ENCODE measurements around the gene ADISSP.
"Not testable (repeated sequence)": the region's sequence is repeated elsewhere in the genome, so short reads cannot be mapped to it uniquely, and the experiment has no call there.

DNA sequence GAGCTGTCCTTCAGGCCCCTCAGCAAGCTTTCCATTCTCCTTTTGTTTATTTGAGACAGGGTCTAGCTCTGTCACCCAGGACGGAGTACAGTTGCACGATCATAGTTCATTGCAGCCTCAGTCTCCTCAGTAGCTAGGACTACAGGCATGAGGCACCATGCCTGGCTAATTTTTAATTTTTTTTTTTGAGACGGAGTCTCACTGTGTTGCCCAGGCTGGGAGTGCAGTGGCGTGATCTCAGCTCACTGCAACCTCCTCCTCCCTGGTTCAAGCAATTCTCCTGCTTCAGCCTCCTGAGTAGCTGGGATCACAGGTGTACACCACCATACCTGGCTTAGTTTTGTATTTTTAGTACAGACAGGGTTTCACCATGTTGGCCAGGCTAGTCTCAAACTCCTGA lies 21.6 kb upstream of the ADISSP start:
- TF ChIP-seq, protein P1, sequence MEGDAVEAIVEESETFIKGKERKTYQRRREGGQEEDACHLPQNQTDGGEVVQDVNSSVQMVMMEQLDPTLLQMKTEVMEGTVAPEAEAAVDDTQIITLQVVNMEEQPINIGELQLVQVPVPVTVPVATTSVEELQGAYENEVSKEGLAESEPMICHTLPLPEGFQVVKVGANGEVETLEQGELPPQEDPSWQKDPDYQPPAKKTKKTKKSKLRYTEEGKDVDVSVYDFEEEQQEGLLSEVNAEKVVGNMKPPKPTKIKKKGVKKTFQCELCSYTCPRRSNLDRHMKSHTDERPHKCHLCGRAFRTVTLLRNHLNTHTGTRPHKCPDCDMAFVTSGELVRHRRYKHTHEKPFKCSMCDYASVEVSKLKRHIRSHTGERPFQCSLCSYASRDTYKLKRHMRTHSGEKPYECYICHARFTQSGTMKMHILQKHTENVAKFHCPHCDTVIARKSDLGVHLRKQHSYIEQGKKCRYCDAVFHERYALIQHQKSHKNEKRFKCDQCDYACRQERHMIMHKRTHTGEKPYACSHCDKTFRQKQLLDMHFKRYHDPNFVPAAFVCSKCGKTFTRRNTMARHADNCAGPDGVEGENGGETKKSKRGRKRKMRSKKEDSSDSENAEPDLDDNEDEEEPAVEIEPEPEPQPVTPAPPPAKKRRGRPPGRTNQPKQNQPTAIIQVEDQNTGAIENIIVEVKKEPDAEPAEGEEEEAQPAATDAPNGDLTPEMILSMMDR (IDR thresholded peaks at IDR 0.05), result not testable (repeated sequence)
- not testable (repeated sequence) for TF ChIP-seq POLR2A (IDR thresholded peaks at IDR 0.05)

Data from heart left ventricle (tissue), 13 donors.